ENCODE data around the gene TMEM120A.

DNA sequence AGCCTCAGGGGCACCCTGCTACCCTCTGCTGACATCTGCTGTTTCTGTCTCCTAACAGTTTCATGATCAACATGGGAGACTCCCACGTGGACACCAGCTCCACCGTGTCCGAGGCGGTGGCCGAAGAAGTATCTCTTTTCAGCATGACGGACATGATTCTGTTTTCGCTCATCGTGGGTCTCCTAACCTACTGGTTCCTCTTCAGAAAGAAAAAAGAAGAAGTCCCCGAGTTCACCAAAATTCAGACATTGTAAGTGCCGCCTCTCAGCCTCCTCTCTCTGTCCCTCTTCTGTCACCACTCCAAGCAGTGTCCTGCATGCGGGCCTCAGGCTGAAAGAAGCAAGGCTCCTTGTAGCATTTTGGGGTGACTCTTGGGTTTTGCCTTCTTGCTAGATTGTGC lies 40.5 kb downstream of the TMEM120A start:
- no peak for TF ChIP-seq TAF1 (IDR thresholded peaks at IDR 0.05; ENCODE audit: borderline replicate concordance, insufficient read depth, low read length)
- TF ChIP-seq POLR2AphosphoS5 (IDR thresholded peaks at IDR 0.05; ENCODE audit: low read depth, low read length), result no peak
- TF ChIP-seq SIN3A (IDR thresholded peaks at IDR 0.05; ENCODE audit: borderline replicate concordance, insufficient read depth, low read length), result no peak
- TF ChIP-seq, protein P1, sequence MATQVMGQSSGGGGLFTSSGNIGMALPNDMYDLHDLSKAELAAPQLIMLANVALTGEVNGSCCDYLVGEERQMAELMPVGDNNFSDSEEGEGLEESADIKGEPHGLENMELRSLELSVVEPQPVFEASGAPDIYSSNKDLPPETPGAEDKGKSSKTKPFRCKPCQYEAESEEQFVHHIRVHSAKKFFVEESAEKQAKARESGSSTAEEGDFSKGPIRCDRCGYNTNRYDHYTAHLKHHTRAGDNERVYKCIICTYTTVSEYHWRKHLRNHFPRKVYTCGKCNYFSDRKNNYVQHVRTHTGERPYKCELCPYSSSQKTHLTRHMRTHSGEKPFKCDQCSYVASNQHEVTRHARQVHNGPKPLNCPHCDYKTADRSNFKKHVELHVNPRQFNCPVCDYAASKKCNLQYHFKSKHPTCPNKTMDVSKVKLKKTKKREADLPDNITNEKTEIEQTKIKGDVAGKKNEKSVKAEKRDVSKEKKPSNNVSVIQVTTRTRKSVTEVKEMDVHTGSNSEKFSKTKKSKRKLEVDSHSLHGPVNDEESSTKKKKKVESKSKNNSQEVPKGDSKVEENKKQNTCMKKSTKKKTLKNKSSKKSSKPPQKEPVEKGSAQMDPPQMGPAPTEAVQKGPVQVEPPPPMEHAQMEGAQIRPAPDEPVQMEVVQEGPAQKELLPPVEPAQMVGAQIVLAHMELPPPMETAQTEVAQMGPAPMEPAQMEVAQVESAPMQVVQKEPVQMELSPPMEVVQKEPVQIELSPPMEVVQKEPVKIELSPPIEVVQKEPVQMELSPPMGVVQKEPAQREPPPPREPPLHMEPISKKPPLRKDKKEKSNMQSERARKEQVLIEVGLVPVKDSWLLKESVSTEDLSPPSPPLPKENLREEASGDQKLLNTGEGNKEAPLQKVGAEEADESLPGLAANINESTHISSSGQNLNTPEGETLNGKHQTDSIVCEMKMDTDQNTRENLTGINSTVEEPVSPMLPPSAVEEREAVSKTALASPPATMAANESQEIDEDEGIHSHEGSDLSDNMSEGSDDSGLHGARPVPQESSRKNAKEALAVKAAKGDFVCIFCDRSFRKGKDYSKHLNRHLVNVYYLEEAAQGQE (IDR thresholded peaks at IDR 0.05; ENCODE audit: insufficient read depth in 1 of 2, low read depth in 2 of 2, low read length in 2 of 2), result no peak
